SK-N-SH treated with all-trans-retinoic acid at 6 μM for 48 hours (cell line): Measurements from ENCODE around the gene MMP11.

Experiments
- ATAC-seq: fragments of 200-7000 bp; cut with Tn5 transposase; 3 replicates; pipeline ENCODE4 v1.9.1; 2020; ENCODE audit warnings: mild to moderate bottlenecking, moderate library complexity
- BACH2 ChIP-seq: fragments of 250-450 bp; sonication (Bioruptor Pico); IDR thresholded peaks from 2 replicates; pipeline ENCODE4 v1.9.0; 2021; ENCODE audit warnings: mild to moderate bottlenecking, borderline replicate concordance
- CSDC2 ChIP-seq: fragments of 250-450 bp; sonication (Bioruptor Pico); IDR thresholded peaks from 2 replicates; pipeline ENCODE4 v1.5.0; 2020; ENCODE audit warnings: mild to moderate bottlenecking, moderate library complexity
- ESRRG ChIP-seq: fragments of 250-450 bp; sonication (Bioruptor Pico); IDR thresholded peaks from 2 replicates; pipeline ENCODE4 v1.6.1; 2021; ENCODE audit warnings: mild to moderate bottlenecking
- GLIS3 ChIP-seq: fragments of 250-450 bp; sonication (Bioruptor Pico); IDR thresholded peaks from 2 replicates; pipeline ENCODE4 v1.5.0; 2020; ENCODE audit warnings: mild to moderate bottlenecking, moderate library complexity
- ISL1 ChIP-seq: fragments of 250-450 bp; sonication (Bioruptor Pico); IDR thresholded peaks from 2 replicates; pipeline ENCODE4 v2.1.2; 2022; ENCODE audit warnings: mild to moderate bottlenecking, moderate library complexity
- RARB ChIP-seq: fragments of 250-450 bp; sonication (Bioruptor Pico); IDR thresholded peaks from 2 replicates; pipeline ENCODE4 v1.8.0; 2021; ENCODE audit warnings: mild to moderate bottlenecking, moderate library complexity
- SNAI2 ChIP-seq: fragments of 250-450 bp; sonication (Bioruptor Pico); IDR thresholded peaks from 2 replicates; pipeline ENCODE4 v1.5.0; 2020; ENCODE audit warnings: mild to moderate bottlenecking, moderate library complexity
- TCF4 ChIP-seq: fragments of 250-450 bp; sonication (Bioruptor Pico); IDR thresholded peaks from 2 replicates; pipeline ENCODE4 v1.8.0; 2021; ENCODE audit warnings: mild to moderate bottlenecking, moderate library complexity, borderline replicate concordance
- TOX ChIP-seq: fragments of 250-450 bp; sonication (Bioruptor Pico); IDR thresholded peaks from 2 replicates; pipeline ENCODE4 v1.8.0; 2021; ENCODE audit warnings: mild to moderate bottlenecking, moderate library complexity, borderline replicate concordance
- ZC3H10 ChIP-seq: fragments of 250-450 bp; sonication (Bioruptor Pico); IDR thresholded peaks from 2 replicates; pipeline ENCODE4 v1.5.1; 2021; ENCODE audit warnings: mild to moderate bottlenecking, moderate library complexity
- ZFP3 ChIP-seq: fragments of 250-450 bp; sonication (Bioruptor Pico); IDR thresholded peaks from 2 replicates; pipeline ENCODE4 v1.5.0; 2020; ENCODE audit warnings: mild to moderate bottlenecking, moderate library complexity
- ZNF565 ChIP-seq: fragments of 450-650 bp; formaldehyde crosslinking; conservative IDR thresholded peaks from 2 replicates; pipeline ENCODE4 v1.5.0; 2020; ENCODE audit warnings: low read depth, mild to moderate bottlenecking, moderate library complexity
- ZNF70 ChIP-seq: fragments of 450-650 bp; formaldehyde crosslinking; IDR thresholded peaks from 2 replicates; pipeline ENCODE4 v1.5.0; 2020; ENCODE audit warnings: mild to moderate bottlenecking, moderate library complexity
- ZNF8 ChIP-seq: fragments of 450-650 bp; formaldehyde crosslinking; IDR thresholded peaks from 2 replicates; pipeline ENCODE4 v1.5.0; 2020; ENCODE audit warnings: mild to moderate bottlenecking, moderate library complexity
- TF ChIP-seq, protein P1 (sequence below): fragments of 250-450 bp; sonication (Bioruptor Pico); IDR thresholded peaks from 2 replicates; pipeline ENCODE4 v1.8.0; 2021; ENCODE audit warnings: low read depth, mild to moderate bottlenecking, moderate library complexity, borderline replicate concordance
- TF ChIP-seq, protein P2 (sequence below): fragments of 250-450 bp; sonication (Bioruptor Pico); IDR thresholded peaks from 2 replicates; pipeline ENCODE4 v1.8.0; 2020; ENCODE audit warnings: mild to moderate bottlenecking, moderate library complexity, borderline replicate concordance
- TF ChIP-seq, protein P3 (sequence below): fragments of 250-450 bp; sonication (Bioruptor Pico); IDR thresholded peaks from 2 replicates; pipeline ENCODE4 v1.5.1; 2021; ENCODE audit warnings: mild to moderate bottlenecking, moderate library complexity
- TF ChIP-seq, protein P4 (sequence below): fragments of 250-450 bp; sonication (Bioruptor Pico); IDR thresholded peaks from 2 replicates; pipeline ENCODE4 v1.5.0; 2020; ENCODE audit warnings: mild to moderate bottlenecking, moderate library complexity

Gene MMP11

DNA sequence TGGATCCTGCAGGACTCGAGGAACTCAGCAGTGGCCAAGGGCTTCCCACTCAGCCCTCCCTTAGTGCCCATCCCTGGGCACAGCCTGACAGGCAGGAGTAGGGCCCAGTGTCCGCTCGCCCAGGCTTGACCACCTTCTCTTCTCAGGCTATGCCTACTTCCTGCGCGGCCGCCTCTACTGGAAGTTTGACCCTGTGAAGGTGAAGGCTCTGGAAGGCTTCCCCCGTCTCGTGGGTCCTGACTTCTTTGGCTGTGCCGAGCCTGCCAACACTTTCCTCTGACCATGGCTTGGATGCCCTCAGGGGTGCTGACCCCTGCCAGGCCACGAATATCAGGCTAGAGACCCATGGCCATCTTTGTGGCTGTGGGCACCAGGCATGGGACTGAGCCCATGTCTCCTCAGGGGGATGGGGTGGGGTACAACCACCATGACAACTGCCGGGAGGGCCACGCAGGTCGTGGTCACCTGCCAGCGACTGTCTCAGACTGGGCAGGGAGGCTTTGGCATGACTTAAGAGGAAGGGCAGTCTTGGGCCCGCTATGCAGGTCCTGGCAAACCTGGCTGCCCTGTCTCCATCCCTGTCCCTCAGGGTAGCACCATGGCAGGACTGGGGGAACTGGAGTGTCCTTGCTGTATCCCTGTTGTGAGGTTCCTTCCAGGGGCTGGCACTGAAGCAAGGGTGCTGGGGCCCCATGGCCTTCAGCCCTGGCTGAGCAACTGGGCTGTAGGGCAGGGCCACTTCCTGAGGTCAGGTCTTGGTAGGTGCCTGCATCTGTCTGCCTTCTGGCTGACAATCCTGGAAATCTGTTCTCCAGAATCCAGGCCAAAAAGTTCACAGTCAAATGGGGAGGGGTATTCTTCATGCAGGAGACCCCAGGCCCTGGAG lies 10.9 kb downstream of the MMP11 start:
- no peak for TF ChIP-seq CSDC2 (CRISPR knock-in tag)
- ATAC-seq: no peak

DNA sequence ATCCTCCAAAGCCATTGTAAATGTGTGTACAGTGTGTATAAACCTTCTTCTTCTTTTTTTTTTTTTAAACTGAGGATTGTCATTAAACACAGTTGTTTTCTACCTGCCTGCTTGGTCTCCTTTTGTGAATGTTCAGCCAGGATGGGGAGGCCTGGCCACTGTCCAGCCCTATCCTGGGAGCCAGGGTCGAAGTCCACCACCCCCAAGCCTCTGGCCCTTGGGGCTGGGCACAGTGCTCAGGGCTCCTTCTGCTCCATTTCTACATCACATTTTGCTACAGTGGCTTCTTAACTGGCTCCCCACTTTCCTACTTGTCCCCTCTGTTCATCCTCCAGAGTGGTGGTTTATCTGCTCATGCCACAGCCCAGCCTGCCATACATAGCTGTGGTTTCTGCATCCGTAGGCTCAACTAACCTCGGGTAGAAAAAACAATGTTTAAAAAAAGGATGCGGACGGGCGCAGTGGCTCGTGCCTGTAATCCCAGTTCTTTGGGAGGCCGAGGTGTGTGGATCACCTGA lies 11.6 kb downstream of the MMP11 start:
- ATAC-seq: no peak
- TF ChIP-seq, protein P1, sequence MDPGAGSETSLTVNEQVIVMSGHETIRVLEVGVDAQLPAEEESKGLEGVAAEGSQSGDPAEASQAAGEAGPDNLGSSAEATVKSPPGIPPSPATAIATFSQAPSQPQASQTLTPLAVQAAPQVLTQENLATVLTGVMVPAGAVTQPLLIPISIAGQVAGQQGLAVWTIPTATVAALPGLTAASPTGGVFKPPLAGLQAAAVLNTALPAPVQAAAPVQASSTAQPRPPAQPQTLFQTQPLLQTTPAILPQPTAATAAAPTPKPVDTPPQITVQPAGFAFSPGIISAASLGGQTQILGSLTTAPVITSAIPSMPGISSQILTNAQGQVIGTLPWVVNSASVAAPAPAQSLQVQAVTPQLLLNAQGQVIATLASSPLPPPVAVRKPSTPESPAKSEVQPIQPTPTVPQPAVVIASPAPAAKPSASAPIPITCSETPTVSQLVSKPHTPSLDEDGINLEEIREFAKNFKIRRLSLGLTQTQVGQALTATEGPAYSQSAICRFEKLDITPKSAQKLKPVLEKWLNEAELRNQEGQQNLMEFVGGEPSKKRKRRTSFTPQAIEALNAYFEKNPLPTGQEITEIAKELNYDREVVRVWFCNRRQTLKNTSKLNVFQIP (CRISPR knock-in tag): no peak
- TF ChIP-seq CSDC2 (CRISPR knock-in tag): no peak
- no peak for TF ChIP-seq TOX (CRISPR knock-in tag)
- TF ChIP-seq, protein P2, sequence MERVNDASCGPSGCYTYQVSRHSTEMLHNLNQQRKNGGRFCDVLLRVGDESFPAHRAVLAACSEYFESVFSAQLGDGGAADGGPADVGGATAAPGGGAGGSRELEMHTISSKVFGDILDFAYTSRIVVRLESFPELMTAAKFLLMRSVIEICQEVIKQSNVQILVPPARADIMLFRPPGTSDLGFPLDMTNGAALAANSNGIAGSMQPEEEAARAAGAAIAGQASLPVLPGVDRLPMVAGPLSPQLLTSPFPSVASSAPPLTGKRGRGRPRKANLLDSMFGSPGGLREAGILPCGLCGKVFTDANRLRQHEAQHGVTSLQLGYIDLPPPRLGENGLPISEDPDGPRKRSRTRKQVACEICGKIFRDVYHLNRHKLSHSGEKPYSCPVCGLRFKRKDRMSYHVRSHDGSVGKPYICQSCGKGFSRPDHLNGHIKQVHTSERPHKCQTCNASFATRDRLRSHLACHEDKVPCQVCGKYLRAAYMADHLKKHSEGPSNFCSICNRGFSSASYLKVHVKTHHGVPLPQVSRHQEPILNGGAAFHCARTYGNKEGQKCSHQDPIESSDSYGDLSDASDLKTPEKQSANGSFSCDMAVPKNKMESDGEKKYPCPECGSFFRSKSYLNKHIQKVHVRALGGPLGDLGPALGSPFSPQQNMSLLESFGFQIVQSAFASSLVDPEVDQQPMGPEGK (CRISPR knock-in tag): no peak
- TF ChIP-seq BACH2: no peak

DNA sequence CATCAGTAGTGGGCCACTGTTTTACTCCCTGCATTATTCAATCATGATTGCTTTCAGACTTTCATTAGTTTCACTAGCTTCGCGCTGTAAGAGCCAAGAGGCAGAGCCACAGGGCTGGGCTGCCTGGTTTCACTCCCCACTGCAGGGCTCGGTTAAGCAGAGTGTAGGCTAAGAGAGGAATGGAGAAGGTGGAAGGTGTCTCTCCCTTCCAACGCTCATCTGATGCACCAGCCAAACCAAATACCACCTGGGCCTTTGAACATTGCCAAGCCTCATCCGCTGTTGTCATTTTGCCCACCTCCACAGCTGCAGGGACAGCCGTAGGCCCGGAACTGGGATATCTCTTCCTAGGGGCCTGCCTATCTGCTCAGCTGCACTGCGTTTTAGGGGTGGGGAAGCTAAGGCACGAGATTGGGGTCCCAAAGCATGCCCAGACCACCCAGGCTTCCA lies 13.6 kb downstream of the MMP11 start:
- TF ChIP-seq ZNF565 (CRISPR knock-in tag) (no peak), RARB (no peak), TCF4 (no peak), TOX (CRISPR knock-in tag) (no peak), ISL1 (CRISPR knock-in tag) (no peak), ZC3H10 (CRISPR knock-in tag) (no peak), ZNF70 (no peak)
- TF ChIP-seq, protein P2 (CRISPR knock-in tag): no peak
- TF ChIP-seq, protein P3, sequence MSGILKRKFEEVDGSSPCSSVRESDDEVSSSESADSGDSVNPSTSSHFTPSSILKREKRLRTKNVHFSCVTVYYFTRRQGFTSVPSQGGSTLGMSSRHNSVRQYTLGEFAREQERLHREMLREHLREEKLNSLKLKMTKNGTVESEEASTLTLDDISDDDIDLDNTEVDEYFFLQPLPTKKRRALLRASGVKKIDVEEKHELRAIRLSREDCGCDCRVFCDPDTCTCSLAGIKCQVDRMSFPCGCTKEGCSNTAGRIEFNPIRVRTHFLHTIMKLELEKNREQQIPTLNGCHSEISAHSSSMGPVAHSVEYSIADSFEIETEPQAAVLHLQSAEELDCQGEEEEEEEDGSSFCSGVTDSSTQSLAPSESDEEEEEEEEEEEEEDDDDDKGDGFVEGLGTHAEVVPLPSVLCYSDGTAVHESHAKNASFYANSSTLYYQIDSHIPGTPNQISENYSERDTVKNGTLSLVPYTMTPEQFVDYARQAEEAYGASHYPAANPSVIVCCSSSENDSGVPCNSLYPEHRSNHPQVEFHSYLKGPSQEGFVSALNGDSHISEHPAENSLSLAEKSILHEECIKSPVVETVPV (CRISPR knock-in tag): no peak
- no peak for ATAC-seq

DNA sequence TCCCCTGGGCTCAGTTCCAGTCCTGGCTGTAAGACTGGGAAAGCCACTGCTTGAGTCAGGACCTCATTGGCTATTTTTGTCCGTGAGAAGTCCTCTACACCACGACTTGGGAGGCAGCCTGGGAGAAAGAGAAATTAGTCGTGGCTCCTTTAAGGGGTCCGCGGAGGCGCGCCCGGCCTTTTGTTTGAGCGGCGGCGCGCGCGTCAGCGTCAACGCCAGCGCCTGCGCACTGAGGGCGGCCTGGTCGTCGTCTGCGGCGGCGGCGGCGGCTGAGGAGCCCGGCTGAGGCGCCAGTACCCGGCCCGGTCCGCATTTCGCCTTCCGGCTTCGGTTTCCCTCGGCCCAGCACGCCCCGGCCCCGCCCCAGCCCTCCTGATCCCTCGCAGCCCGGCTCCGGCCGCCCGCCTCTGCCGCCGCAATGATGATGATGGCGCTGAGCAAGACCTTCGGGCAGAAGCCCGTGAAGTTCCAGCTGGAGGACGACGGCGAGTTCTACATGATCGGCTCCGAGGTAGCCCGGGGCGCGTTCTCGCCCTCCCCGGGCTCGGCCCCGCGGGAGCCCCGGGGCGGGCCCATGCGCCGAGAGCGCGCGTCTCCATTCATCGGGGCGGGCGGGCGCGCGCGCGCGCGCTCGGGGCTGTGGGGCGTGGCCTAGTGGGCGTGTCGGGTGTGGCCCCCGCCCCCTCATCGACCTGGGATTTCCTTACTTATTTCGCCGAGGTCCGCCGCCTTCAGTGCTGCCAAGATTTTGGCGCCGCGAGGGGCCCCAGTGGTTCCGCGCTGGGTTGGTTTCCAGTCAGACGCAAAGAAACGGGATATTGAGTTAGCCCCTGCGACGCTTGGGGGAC lies 14.3 kb downstream of the MMP11 start, which contains the start of gene SMARCB1:
SMARCB1 (plus strand) TSS at position 215 of the 848 bp plus-strand sequence; CDS start at position 419, 204 bp downstream.
- ATAC-seq: peak; percentile 78
- TF ChIP-seq ESRRG (no peak), GLIS3 (CRISPR knock-in tag) (0 out of 2 replicates have a peak, but pooled peaks have one; percentile 2), RARB (no peak), ZNF70 (peak; percentile 16; the same call in 1 of the 2 replicates), CSDC2 (CRISPR knock-in tag) (peak; percentile 98), BACH2 (0 out of 2 replicates have a peak, but pooled peaks have one; percentile 30), ZFP3 (CRISPR knock-in tag) (peak; percentile 83), ZNF8 (CRISPR knock-in tag) (peak; percentile 3; the same call in 1 of the 2 replicates), TCF4 (no peak), SNAI2 (peak; percentile 90; the same call in 1 of the 2 replicates)
- TF ChIP-seq, protein P2 (CRISPR knock-in tag): no peak
- TF ChIP-seq, protein P3 (CRISPR knock-in tag): no peak
- TF ChIP-seq, protein P4, sequence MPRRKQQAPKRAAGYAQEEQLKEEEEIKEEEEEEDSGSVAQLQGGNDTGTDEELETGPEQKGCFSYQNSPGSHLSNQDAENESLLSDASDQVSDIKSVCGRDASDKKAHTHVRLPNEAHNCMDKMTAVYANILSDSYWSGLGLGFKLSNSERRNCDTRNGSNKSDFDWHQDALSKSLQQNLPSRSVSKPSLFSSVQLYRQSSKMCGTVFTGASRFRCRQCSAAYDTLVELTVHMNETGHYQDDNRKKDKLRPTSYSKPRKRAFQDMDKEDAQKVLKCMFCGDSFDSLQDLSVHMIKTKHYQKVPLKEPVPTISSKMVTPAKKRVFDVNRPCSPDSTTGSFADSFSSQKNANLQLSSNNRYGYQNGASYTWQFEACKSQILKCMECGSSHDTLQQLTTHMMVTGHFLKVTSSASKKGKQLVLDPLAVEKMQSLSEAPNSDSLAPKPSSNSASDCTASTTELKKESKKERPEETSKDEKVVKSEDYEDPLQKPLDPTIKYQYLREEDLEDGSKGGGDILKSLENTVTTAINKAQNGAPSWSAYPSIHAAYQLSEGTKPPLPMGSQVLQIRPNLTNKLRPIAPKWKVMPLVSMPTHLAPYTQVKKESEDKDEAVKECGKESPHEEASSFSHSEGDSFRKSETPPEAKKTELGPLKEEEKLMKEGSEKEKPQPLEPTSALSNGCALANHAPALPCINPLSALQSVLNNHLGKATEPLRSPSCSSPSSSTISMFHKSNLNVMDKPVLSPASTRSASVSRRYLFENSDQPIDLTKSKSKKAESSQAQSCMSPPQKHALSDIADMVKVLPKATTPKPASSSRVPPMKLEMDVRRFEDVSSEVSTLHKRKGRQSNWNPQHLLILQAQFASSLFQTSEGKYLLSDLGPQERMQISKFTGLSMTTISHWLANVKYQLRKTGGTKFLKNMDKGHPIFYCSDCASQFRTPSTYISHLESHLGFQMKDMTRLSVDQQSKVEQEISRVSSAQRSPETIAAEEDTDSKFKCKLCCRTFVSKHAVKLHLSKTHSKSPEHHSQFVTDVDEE (CRISPR knock-in tag): peak; percentile 98
